Measurements from ENCODE around the gene COMTD1.

The COMTD1 gene

GRCh38 chr10:75272896-75273295, 37.1 kb upstream of the COMTD1 start:
- TF ChIP-seq CTCF (IDR thresholded peaks at IDR 0.05; ENCODE audit: low read depth, low read length, missing control alignments) = no peak
- H3K4me3 ChIP-seq (ENCODE audit: low read depth, low read length) = no peak overlapping the region
- no peak for DNase-seq (ENCODE audit: low read depth)

GRCh38 chr10:75272094-75272493, 36.3 kb upstream of the COMTD1 start:
- no peak for TF ChIP-seq CTCF (IDR thresholded peaks at IDR 0.05; ENCODE audit: low read depth, low read length, missing control alignments)
- no peak overlapping the region for H3K4me3 ChIP-seq (ENCODE audit: low read depth, low read length)
- no peak for DNase-seq (ENCODE audit: low read depth)

GRCh38 chr10:75269605-75270004, 33.8 kb upstream of the COMTD1 start:
- H3K4me3 ChIP-seq (ENCODE audit: low read depth, low read length) = no peak overlapping the region
- no peak for TF ChIP-seq CTCF (IDR thresholded peaks at IDR 0.05; ENCODE audit: low read depth, low read length, missing control alignments)
- no peak for DNase-seq (ENCODE audit: low read depth)

- DNase-seq (ENCODE audit: low read depth) = no peak
- no peak overlapping the region for H3K4me3 ChIP-seq (ENCODE audit: low read depth, low read length)
- no peak for TF ChIP-seq CTCF (IDR thresholded peaks at IDR 0.05; ENCODE audit: low read depth, low read length, missing control alignments)
These were observed 31.2 kb upstream of the COMTD1 start for GRCh38 chr10:75266945-75267344.

- no peak for DNase-seq (ENCODE audit: low read depth)
- no peak overlapping the region for H3K4me3 ChIP-seq (ENCODE audit: low read depth, low read length)
- TF ChIP-seq CTCF (IDR thresholded peaks at IDR 0.05; ENCODE audit: low read depth, low read length, missing control alignments) = no peak
These were observed 30.1 kb upstream of the COMTD1 start for GRCh38 chr10:75265856-75266255.

- TF ChIP-seq CTCF (IDR thresholded peaks at IDR 0.05; ENCODE audit: low read depth, low read length, missing control alignments) = no peak
- DNase-seq (ENCODE audit: low read depth) = no peak
- H3K4me3 ChIP-seq (ENCODE audit: low read depth, low read length) = no peak overlapping the region
These were observed 28.0 kb upstream of the COMTD1 start for GRCh38 chr10:75263806-75264205.

- no peak overlapping the region for H3K4me3 ChIP-seq (ENCODE audit: low read depth, low read length)
- DNase-seq (ENCODE audit: low read depth) = no peak
- no peak for TF ChIP-seq CTCF (IDR thresholded peaks at IDR 0.05; ENCODE audit: low read depth, low read length, missing control alignments)
These were observed 26.3 kb upstream of the COMTD1 start for GRCh38 chr10:75261813-75262705.
